HEK293 (cell line): ENCODE data around the gene FGF6.

Experiments
- IKZF3 ChIP-seq: fragments of 450-650 bp; IDR thresholded peaks from 2 replicates; pipeline ENCODE4 v1.5.0; 2018; ENCODE audit warnings: missing biosample characterization, mild to moderate bottlenecking, missing genetic modification characterization, moderate library complexity
- KLF1 ChIP-seq: fragments of 450-650 bp; formaldehyde crosslinking; IDR thresholded peaks from 2 replicates; pipeline ENCODE4 v1.5.1; 2016; ENCODE audit warnings: missing biosample characterization, missing genetic modification characterization
- KLF10 ChIP-seq: fragments of 450-650 bp; IDR thresholded peaks from 2 replicates; pipeline ENCODE4 v1.5.1; 2018; ENCODE audit warnings: missing biosample characterization, mild to moderate bottlenecking, missing genetic modification characterization
- KLF17 ChIP-seq: fragments of 450-650 bp; formaldehyde crosslinking; IDR thresholded peaks from 2 replicates; pipeline ENCODE4 v1.5.1; 2016; ENCODE audit warnings: missing biosample characterization, missing genetic modification characterization
- KLF8 ChIP-seq: fragments of 450-650 bp; formaldehyde crosslinking; IDR thresholded peaks from 2 replicates; pipeline ENCODE4 v1.5.1; 2016; ENCODE audit warnings: missing biosample characterization, missing genetic modification characterization
- KLF9 ChIP-seq: fragments of 450-650 bp; formaldehyde crosslinking; IDR thresholded peaks from 2 replicates; pipeline ENCODE4 v1.5.1; 2016; ENCODE audit warnings: missing biosample characterization, missing genetic modification characterization, low read depth
- MYNN ChIP-seq: fragments of 450-650 bp; formaldehyde crosslinking; IDR thresholded peaks from 2 replicates; pipeline ENCODE4 v1.5.1; 2016; ENCODE audit warnings: missing biosample characterization, missing genetic modification characterization, borderline replicate concordance
- MZF1 ChIP-seq: fragments of 450-650 bp; formaldehyde crosslinking; IDR thresholded peaks from 2 replicates; pipeline ENCODE4 v1.5.1; 2017; ENCODE audit warnings: missing biosample characterization, missing genetic modification characterization, borderline replicate concordance
- OVOL3 ChIP-seq: fragments of 450-650 bp; formaldehyde crosslinking; IDR thresholded peaks from 2 replicates; pipeline ENCODE4 v1.5.1; 2016; ENCODE audit warnings: missing biosample characterization, missing genetic modification characterization
- SCRT1 ChIP-seq: fragments of 450-650 bp; formaldehyde crosslinking; IDR thresholded peaks from 2 replicates; pipeline ENCODE4 v1.5.1; 2016; ENCODE audit warnings: missing biosample characterization, missing genetic modification characterization, borderline replicate concordance
- SP7 ChIP-seq: fragments of 450-650 bp; formaldehyde crosslinking; IDR thresholded peaks from 2 replicates; pipeline ENCODE4 v1.5.1; 2016; ENCODE audit warnings: missing biosample characterization, missing genetic modification characterization
- TCF7L2 ChIP-seq: IDR thresholded peaks from 2 replicates; pipeline ENCODE4 v1.6.1; 2011; ENCODE audit warnings: low read depth, mild to moderate bottlenecking, inconsistent platforms, low read length, moderate library complexity, borderline replicate concordance
- YY1 ChIP-seq: fragments of 450-650 bp; formaldehyde crosslinking; IDR thresholded peaks from 2 replicates; pipeline ENCODE4 v1.5.1; 2018; ENCODE audit warnings: missing biosample characterization, missing genetic modification characterization
- YY2 ChIP-seq: fragments of 450-650 bp; formaldehyde crosslinking; IDR thresholded peaks from 2 replicates; pipeline ENCODE4 v1.5.1; 2016; ENCODE audit warnings: missing biosample characterization, missing genetic modification characterization
- ZBTB21 ChIP-seq: fragments of 450-650 bp; formaldehyde crosslinking; IDR thresholded peaks from 2 replicates; pipeline ENCODE4 v1.5.1; 2017; ENCODE audit warnings: missing biosample characterization, missing genetic modification characterization
- ZBTB6 ChIP-seq: fragments of 450-650 bp; formaldehyde crosslinking; IDR thresholded peaks from 2 replicates; pipeline ENCODE4 v1.5.1; 2017; ENCODE audit warnings: missing biosample characterization, missing genetic modification characterization
- ZNF138 ChIP-seq: fragments of 450-650 bp; formaldehyde crosslinking; IDR thresholded peaks from 2 replicates; pipeline ENCODE4 v1.5.1; 2016; ENCODE audit warnings: missing biosample characterization, missing genetic modification characterization, borderline replicate concordance
- ZNF175 ChIP-seq: fragments of 450-650 bp; formaldehyde crosslinking; IDR thresholded peaks from 2 replicates; pipeline ENCODE4 v1.5.1; 2016; ENCODE audit warnings: missing biosample characterization, missing genetic modification characterization
- ZNF184 ChIP-seq: fragments of 450-650 bp; IDR thresholded peaks from 2 replicates; pipeline ENCODE4 v1.5.1; 2018; ENCODE audit warnings: missing biosample characterization, mild to moderate bottlenecking, missing genetic modification characterization
- ZNF2 ChIP-seq: fragments of 450-650 bp; formaldehyde crosslinking; IDR thresholded peaks from 2 replicates; pipeline ENCODE4 v1.5.1; 2016; ENCODE audit warnings: missing biosample characterization, missing genetic modification characterization
- ZNF266 ChIP-seq: fragments of 450-650 bp; formaldehyde crosslinking; IDR thresholded peaks from 2 replicates; pipeline ENCODE4 v1.5.1; 2016; ENCODE audit warnings: missing biosample characterization, missing genetic modification characterization, low read depth
- ZNF302 ChIP-seq: fragments of 450-650 bp; formaldehyde crosslinking; IDR thresholded peaks from 2 replicates; pipeline ENCODE4 v1.5.1; 2016; ENCODE audit warnings: missing biosample characterization, missing genetic modification characterization, low read depth
- ZNF394 ChIP-seq: fragments of 450-650 bp; formaldehyde crosslinking; IDR thresholded peaks from 2 replicates; pipeline ENCODE4 v1.5.1; 2016; ENCODE audit warnings: missing biosample characterization, missing genetic modification characterization, mild to moderate bottlenecking, moderate library complexity, borderline replicate concordance
- ZNF488 ChIP-seq: fragments of 450-650 bp; formaldehyde crosslinking; IDR thresholded peaks from 2 replicates; pipeline ENCODE4 v1.5.1; 2016; ENCODE audit warnings: missing biosample characterization, missing genetic modification characterization
- ZNF600 ChIP-seq: fragments of 450-650 bp; formaldehyde crosslinking; IDR thresholded peaks from 2 replicates; pipeline ENCODE4 v1.5.1; 2016; ENCODE audit warnings: missing biosample characterization, missing genetic modification characterization
- ZNF610 ChIP-seq: fragments of 450-650 bp; formaldehyde crosslinking; IDR thresholded peaks from 2 replicates; pipeline ENCODE4 v1.5.1; 2016; ENCODE audit warnings: missing biosample characterization, missing genetic modification characterization, borderline replicate concordance
- ZNF626 ChIP-seq: fragments of 450-650 bp; sonication (Bioruptor Pico); formaldehyde crosslinking; IDR thresholded peaks from 2 replicates; pipeline ENCODE4 v1.5.1; 2018; ENCODE audit warnings: missing biosample characterization, missing genetic modification characterization, inconsistent platforms
- ZNF692 ChIP-seq: fragments of 450-650 bp; formaldehyde crosslinking; IDR thresholded peaks from 2 replicates; pipeline ENCODE4 v1.5.1; 2016; ENCODE audit warnings: missing biosample characterization, missing genetic modification characterization
- ZSCAN16 ChIP-seq: fragments of 450-650 bp; formaldehyde crosslinking; IDR thresholded peaks from 2 replicates; pipeline ENCODE4 v1.5.1; 2016; ENCODE audit warnings: missing biosample characterization, missing genetic modification characterization
- TF ChIP-seq, protein P1 (sequence below): fragments of 450-650 bp; formaldehyde crosslinking; IDR thresholded peaks from 2 replicates; pipeline ENCODE4 v1.5.0; 2017; ENCODE audit warnings: missing biosample characterization, missing genetic modification characterization, borderline replicate concordance
- TF ChIP-seq, protein P2 (sequence below): fragments of 450-650 bp; formaldehyde crosslinking; IDR thresholded peaks from 2 replicates; pipeline ENCODE4 v1.5.1; 2016; ENCODE audit warnings: missing biosample characterization, missing genetic modification characterization

FGF6 gene

DNA sequence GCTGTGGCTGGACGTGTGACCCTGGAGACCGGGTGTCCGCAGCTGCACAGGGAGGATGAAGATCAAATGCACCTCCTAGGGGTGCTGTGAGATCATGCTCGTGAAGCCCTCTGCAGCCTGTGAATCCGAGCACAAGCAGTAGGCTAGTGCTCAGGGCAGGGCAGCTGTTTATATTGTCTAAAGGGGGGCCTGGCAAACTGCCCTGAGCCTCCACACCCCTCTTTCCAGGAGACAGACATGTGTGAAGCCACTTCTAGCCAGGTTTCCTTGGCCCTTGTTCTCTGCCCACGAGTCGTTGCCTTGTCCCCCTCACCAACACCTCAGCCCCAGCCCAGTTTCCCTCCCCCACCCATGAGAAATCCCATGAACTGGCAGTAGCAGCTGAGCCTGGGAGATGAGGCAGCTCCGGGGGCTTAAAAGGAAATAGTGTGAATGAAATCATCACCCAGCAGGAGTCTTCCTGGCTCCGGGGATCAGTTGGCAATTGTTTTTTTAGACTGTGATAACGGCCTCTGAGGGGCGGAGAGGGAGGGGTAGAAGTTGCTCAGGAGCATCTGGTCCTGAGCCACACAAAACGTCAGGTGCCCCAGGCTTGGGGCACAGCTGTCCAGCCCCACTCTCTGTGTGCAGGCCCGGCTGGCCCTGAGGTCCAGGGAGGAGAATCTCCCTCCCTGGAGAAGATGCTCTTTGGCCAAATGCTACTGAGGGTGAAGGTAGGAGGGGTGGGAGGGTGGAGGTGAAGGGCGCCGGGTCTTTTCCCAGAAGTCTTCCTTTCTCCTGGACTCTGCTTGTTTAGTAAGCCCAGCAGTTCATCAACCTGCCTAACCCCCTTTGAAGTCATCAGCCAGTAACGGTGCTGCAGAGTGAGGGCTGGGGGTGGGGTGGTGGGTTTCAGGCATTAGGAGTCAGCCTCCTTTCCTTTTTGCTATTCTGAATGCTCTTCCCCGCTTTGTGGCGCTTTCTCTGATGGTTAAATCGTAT, 4.0 kb downstream of the FGF6 start (continued):
- TF ChIP-seq, protein P1, sequence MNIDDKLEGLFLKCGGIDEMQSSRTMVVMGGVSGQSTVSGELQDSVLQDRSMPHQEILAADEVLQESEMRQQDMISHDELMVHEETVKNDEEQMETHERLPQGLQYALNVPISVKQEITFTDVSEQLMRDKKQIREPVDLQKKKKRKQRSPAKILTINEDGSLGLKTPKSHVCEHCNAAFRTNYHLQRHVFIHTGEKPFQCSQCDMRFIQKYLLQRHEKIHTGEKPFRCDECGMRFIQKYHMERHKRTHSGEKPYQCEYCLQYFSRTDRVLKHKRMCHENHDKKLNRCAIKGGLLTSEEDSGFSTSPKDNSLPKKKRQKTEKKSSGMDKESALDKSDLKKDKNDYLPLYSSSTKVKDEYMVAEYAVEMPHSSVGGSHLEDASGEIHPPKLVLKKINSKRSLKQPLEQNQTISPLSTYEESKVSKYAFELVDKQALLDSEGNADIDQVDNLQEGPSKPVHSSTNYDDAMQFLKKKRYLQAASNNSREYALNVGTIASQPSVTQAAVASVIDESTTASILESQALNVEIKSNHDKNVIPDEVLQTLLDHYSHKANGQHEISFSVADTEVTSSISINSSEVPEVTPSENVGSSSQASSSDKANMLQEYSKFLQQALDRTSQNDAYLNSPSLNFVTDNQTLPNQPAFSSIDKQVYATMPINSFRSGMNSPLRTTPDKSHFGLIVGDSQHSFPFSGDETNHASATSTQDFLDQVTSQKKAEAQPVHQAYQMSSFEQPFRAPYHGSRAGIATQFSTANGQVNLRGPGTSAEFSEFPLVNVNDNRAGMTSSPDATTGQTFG (tag by site-specific recombination), result no peak
- no peak for TF ChIP-seq ZNF266 (tag by site-specific recombination)
- TF ChIP-seq ZNF184 (tag by site-specific recombination), result no peak
- TF ChIP-seq YY2 (tag by site-specific recombination), result no peak
- TF ChIP-seq TCF7L2, result no peak
- TF ChIP-seq KLF9 (tag by site-specific recombination), result no peak
- no peak for TF ChIP-seq MYNN (tag by site-specific recombination)
- TF ChIP-seq MZF1 (tag by site-specific recombination), result no peak
- TF ChIP-seq ZNF488 (tag by site-specific recombination), result no peak
- TF ChIP-seq ZNF626, result no peak
- no peak for TF ChIP-seq KLF1 (tag by site-specific recombination)
- peak; percentile 75; the same call in 1 of the 2 replicates for TF ChIP-seq ZNF394 (tag by site-specific recombination)
- TF ChIP-seq ZNF175 (tag by site-specific recombination), result no peak
- TF ChIP-seq ZBTB6, result no peak
- TF ChIP-seq ZNF600 (tag by site-specific recombination), result no peak
- TF ChIP-seq OVOL3 (tag by site-specific recombination), result no peak
- TF ChIP-seq ZNF302 (tag by site-specific recombination), result no peak
- no peak for TF ChIP-seq ZSCAN16 (tag by site-specific recombination)
- TF ChIP-seq, protein P2, sequence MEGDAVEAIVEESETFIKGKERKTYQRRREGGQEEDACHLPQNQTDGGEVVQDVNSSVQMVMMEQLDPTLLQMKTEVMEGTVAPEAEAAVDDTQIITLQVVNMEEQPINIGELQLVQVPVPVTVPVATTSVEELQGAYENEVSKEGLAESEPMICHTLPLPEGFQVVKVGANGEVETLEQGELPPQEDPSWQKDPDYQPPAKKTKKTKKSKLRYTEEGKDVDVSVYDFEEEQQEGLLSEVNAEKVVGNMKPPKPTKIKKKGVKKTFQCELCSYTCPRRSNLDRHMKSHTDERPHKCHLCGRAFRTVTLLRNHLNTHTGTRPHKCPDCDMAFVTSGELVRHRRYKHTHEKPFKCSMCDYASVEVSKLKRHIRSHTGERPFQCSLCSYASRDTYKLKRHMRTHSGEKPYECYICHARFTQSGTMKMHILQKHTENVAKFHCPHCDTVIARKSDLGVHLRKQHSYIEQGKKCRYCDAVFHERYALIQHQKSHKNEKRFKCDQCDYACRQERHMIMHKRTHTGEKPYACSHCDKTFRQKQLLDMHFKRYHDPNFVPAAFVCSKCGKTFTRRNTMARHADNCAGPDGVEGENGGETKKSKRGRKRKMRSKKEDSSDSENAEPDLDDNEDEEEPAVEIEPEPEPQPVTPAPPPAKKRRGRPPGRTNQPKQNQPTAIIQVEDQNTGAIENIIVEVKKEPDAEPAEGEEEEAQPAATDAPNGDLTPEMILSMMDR (tag by site-specific recombination), result no peak
- TF ChIP-seq ZNF692, result 0 out of 2 replicates have a peak, but pooled peaks have one; percentile 55
- no peak for TF ChIP-seq YY1 (tag by site-specific recombination)
- no peak for TF ChIP-seq ZNF610
- peak; percentile 56 for TF ChIP-seq ZBTB21
- TF ChIP-seq KLF10 (tag by site-specific recombination), result no peak
- TF ChIP-seq IKZF3 (tag by site-specific recombination), result peak; percentile 77
- no peak for TF ChIP-seq SCRT1
- no peak for TF ChIP-seq ZNF138 (tag by site-specific recombination)
- no peak for TF ChIP-seq KLF8 (tag by site-specific recombination)
- peak; percentile 54 for TF ChIP-seq KLF17 (tag by site-specific recombination)
- TF ChIP-seq ZNF2, result no peak
- peak; percentile 68 for TF ChIP-seq SP7
